Measurements from ENCODE around the gene APC2.

DNA sequence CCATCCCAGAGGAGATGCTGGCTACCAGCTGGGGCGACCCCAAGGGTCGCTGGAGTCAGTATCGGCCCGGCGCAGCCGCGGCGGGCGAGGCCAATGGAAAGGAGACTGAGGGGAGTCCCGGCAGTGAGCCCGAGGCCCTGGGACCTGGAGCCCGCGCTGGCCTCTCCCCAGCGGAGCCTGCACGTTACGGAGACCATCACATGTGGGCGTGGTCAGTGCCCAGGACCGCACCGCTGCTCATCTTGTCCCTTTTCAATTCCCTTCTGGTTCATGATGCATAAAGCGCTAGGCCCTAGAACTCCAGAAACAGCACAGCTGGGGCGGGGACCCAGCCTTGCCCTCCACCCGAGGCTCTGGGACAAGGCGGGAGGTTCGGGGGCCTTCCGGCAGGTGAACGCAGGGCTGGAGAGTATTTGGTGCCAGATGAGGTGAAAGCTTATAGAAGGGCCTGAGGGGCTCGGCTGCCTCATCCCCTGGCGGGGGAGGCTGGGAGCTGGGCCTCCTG, 21.1 kb downstream of the APC2 start:
- TF ChIP-seq, protein P1, sequence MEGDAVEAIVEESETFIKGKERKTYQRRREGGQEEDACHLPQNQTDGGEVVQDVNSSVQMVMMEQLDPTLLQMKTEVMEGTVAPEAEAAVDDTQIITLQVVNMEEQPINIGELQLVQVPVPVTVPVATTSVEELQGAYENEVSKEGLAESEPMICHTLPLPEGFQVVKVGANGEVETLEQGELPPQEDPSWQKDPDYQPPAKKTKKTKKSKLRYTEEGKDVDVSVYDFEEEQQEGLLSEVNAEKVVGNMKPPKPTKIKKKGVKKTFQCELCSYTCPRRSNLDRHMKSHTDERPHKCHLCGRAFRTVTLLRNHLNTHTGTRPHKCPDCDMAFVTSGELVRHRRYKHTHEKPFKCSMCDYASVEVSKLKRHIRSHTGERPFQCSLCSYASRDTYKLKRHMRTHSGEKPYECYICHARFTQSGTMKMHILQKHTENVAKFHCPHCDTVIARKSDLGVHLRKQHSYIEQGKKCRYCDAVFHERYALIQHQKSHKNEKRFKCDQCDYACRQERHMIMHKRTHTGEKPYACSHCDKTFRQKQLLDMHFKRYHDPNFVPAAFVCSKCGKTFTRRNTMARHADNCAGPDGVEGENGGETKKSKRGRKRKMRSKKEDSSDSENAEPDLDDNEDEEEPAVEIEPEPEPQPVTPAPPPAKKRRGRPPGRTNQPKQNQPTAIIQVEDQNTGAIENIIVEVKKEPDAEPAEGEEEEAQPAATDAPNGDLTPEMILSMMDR (IDR thresholded peaks at IDR 0.05) = no peak
- no peak for TF ChIP-seq EZH2 (IDR thresholded peaks at IDR 0.05)
